ENCODE data around the gene PRR5L.

The PRR5L gene

GRCh38 chr11:36436064-36436463 lies 140.0 kb downstream of the PRR5L start:
- no peak for DNase-seq (ENCODE audit: low read depth)

- no peak for DNase-seq (ENCODE audit: low read depth)
Measured at GRCh38 chr11:36436589-36436988, 140.5 kb downstream of the PRR5L start.

DNA sequence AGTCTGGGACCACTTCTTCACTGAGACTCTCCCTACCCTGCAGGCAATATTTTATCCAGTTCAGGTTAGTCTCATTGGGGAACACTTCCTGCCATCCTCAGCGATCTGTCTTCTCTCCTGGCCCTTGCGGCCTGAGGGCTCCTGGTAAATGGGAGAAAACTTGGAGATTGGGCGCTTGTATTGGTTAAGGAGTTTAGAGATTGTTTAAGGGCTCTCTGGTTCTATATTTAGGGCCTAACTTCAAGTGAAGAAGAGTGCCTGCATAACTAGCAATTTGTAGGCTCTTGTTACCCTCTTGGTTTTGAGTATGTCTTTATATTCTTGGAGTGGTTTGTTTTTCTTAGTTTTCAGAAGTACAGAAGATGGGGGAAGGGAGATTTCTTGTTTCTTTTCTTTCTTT lies 141.3 kb downstream of the PRR5L start:
- DNase-seq (ENCODE audit: low read depth): no peak

- no peak for DNase-seq (ENCODE audit: low read depth)
Measured at GRCh38 chr11:36438126-36438525, 142.0 kb downstream of the PRR5L start.

DNA sequence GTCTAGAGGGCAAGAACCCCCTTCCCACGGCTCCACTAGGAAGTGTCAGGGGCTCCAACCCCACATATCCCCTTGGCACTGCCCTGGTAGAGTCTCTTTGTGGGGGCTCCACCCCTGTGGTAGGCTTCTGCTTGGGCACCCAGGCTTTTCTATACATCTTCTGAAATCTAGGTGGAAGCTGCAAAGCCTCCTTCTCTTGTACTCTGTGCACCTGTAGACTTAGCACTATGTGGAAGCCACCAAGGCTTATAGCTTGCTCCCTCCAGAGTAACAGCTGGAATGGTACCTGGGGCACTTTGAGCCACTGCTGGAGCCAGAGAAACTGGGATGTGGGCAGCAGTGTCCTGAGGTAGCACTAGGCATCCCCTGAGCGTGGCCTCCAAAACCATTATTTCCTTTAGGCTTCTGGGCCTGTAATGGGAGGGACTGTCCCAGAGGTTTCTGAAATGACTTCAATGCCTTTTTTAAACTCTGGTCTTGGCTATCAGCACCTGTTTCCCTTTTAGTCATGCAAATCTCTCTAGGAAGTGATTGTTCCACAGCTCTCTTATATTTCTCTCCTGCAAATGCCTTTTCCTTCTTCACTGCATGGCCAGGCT lies 145.6 kb downstream of the PRR5L start:
- DNase-seq (ENCODE audit: low read depth): no peak

- DNase-seq (ENCODE audit: low read depth): no peak
Measured at GRCh38 chr11:36443661-36444060, 147.6 kb downstream of the PRR5L start.

DNA sequence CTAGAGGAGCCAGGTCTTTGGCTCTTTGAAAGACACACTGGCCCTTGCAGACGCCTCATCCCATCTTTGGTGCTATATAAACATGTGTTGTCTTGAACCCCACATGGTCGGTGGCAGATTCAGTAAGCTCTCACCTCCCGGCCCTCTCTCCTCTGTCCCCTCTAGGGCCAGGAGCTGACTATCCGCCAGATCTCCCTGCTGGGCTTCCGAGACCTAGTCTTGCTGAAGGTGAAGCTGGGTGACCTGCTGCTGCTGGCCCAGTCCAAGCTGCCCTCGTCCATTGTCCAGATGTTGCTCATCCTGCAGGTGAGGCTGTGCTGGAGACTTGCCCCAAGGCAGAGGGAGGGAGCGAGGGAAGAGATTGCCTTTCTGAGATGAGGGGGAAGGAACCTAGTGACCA lies 150.0 kb downstream of the PRR5L start:
- no peak for DNase-seq (ENCODE audit: low read depth)

- no peak for DNase-seq (ENCODE audit: low read depth)
Measured at GRCh38 chr11:36447514-36447913, 151.4 kb downstream of the PRR5L start.

- DNase-seq (ENCODE audit: low read depth): no peak
Measured at GRCh38 chr11:36447947-36448346, 151.9 kb downstream of the PRR5L start.

DNA sequence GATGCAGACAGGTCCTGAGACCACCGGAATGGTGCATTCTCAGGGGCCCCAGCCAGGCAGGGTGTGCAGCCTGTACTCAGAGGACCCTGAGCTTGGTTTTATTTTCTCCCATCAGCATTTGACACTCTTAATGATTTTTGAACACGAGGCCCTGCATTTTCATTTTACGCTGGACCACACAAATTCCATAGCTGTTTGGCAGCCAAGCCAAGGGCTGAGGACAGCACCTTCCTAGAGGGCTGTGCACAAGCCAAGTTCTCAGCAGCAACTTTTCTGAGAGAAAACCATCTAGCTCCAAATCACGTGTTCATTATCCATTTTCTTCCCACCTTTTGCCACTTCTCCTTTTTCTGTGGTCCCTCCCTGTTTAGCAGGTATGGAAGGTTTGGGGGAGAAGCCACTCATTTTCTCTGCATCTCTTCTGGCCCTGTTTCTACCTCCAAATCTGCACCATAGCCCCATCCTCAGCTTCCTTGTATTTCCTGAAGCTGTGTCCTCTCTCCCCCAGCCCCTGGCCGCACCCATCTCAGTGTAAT lies 153.5 kb downstream of the PRR5L start:
- DNase-seq (ENCODE audit: low read depth): no peak

- DNase-seq (ENCODE audit: low read depth): no peak
Measured at GRCh38 chr11:36450110-36450572, 154.1 kb downstream of the PRR5L start.

DNA sequence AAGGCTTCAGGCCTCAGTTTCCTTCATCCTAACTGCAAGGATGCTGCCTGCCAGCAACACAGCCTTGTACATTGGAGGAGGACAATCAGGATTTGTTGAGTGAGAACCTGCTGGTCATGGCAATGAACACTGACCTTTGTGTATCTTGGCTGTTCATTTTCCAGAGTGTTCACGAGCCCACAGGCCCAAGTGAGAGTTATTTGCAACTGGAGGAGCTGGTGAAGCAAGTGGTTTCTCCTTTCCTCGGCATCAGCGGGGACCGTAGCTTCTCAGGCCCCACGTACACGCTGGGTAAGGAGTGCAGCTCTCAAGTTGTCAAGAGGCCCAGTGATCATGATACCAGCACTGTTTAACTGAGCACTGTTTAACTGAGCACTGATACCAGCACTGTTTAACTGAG lies 155.0 kb downstream of the PRR5L start:
- DNase-seq (ENCODE audit: low read depth): no peak

- DNase-seq (ENCODE audit: low read depth): no peak
Measured at GRCh38 chr11:36451681-36452080, 155.6 kb downstream of the PRR5L start.

DNA sequence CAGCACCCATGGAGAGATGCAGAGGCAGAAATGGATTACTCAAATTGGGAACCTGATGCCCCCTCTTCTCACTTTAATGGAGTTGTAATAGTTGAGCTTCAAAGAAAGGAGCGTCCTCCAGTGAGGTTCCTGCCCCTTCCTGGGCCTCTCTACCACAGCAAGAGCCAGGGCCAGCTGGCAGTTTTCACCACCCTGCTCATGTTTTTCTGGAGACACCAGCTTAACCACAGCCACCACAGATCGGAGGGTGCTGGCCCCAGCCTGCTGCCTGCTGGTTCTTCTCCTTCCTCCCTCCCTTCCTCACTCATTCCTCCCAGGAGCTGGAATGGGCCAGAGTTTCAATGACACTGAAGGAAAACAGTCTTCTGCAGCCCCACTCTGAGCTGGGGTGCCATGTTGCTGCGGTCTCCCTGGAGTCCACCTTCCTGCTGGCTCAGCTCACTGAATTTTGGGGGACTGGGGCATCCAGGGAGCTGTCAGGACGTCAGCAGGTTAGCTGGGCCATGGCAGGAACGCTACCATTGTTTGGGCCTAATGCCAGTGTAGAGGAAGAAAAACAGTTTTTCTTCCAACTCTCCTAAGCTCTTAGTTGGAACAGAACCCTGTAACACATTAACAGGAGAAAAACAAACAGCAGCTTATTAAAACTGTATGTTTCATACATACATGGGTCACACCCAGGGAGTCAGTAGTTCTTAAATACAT lies 156.3 kb downstream of the PRR5L start:
- no peak for DNase-seq (ENCODE audit: low read depth)

- DNase-seq (ENCODE audit: low read depth): no peak
Measured at GRCh38 chr11:36452961-36453360, 156.9 kb downstream of the PRR5L start.

DNA sequence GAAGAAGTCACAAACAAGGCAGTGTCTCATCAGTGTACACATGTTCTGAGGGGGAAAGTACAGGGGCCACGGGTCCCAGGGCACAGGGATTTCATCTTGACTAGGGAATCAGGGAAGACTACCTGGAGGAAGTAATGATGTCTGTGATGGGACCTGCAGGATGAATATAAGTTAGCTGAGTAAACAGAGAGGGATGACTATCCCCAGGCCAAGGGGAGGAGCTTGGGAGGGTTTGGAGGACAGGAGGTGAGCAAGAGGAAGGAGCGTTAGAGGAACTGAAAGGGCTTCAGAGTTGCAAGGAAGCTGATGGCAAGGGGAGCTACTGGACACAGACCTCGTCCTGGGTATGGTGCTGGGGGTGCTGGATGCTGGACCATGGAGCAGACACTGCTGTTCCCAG lies 157.6 kb downstream of the PRR5L start:
- no peak for DNase-seq (ENCODE audit: low read depth)

- DNase-seq (ENCODE audit: low read depth): no peak
Measured at GRCh38 chr11:36454551-36454940, 158.5 kb downstream of the PRR5L start.

DNA sequence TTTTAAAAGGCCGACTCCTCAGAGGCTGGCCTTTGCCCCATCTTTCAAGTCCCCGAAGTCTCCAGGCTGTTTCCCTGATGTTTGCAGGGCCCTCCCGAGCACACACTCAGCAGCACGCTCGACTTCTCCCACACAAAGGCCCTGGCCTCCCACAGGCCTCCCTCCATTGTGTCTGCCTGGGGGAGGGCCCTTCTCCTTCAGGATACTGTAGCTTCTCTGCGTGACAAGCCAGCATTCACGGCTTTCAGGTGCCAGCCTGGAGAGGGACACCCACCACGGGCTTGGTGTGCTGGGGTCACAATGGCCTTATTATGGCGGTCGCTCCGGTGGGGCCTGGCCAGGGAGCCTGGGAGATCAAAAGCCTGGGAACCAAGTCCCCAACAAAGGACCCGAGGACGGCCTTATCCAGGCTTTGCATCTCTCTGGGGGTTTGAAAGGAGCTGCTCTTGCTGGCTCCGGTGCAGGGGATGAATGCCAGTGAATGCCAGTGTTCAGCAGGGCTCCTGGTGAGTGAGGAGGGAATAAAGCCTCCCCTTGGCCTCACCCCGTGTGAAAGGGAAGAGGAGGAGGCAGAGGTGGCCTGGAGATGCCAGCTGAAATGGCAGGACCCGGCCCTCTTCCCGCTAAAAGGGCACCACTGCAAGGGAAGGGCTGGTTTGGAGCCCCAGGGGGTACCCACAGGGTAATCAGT lies 159.0 kb downstream of the PRR5L start:
- DNase-seq (ENCODE audit: low read depth): no peak

GRCh38 chr11:36455658-36456111 lies 159.6 kb downstream of the PRR5L start:
- DNase-seq (ENCODE audit: low read depth): no peak

GRCh38 chr11:36456156-36456555 lies 160.1 kb downstream of the PRR5L start:
- DNase-seq (ENCODE audit: low read depth): no peak

DNA sequence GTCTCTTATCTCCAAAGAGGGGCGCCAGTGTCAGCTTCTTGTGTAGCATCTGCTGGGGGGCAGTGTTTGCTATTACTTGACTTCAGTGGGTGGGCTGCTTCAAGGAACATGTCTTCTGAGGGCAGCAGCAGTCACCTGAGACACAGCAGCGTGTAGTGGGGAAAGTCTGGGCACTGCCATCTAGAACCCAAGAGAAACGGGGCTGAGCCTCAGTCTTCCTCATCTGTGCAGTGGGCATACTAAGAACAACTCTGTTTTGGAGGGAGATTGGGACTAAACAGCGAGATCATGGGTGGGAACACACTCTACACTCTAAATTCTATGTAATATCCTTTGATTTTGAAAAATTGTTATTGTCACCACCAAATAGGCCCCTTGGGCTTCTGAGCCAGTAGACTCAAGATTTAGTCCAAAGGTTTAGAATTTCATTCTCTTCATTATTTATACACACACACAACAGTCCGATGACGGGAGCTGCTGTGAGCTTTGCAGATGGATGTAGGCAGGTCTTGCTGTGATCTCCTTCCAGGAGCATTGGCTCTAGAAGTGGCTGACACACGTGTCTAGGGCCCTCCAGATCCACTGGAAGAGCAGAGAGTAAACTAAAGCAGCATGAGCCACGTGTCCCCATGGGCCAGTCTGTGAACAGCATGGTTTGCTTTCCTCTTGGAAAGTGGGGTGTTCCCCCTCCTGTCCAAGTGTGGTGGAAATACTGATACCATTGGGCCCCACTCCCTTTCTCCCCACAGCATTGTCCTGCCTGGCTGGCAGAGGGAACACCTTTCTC lies 162.2 kb downstream of the PRR5L start:
- DNase-seq (ENCODE audit: low read depth): no peak

DNA sequence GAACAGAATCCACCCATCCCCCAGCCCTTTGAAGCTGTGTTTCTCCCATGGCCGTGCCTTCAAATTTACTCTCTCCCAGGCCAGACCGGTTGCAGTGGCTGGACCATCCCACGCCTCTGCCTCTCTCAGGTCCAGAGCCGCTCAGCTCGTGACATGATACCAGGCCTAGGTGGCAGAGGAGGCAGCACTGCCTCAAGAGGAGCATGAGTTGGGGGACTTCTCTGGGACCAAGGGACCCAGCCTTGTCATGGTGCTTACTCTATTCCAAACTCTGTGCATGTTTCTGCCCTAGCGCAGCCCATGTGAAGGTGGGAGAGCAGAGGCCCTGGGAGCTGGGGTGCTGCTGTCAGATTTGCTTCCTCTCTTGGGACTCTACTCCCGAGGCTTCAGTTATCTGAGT lies 163.0 kb downstream of the PRR5L start:
- DNase-seq (ENCODE audit: low read depth): no peak
